H1 (cell line): ENCODE measurements around the gene CCDC88C. TPM values are rescaled to one million over a fixed set of nuclear protein-coding genes. Genes with fewer than 3 reads are reported as not detected.
A peak's percentile ranks its signal among the peaks of the same experiment; 100 is the strongest.

Experiments
- CTCF ChIA-PET: fragments of 300-600 bp; sonication (Branson Sonifier 250); formaldehyde crosslinking; loops from one replicate; lab custom pipeline; 2021; ENCODE audit not compliant: partially characterized antibody; lab: Charles Lee
- POLR2A ChIA-PET: fragments of 300-600 bp; sonication (Branson Sonifier 250); formaldehyde crosslinking; loops from one replicate; lab custom pipeline; 2021; ENCODE audit warnings: inconsistent platforms; ENCODE audit not compliant: partially characterized antibody; lab: Charles Lee
- DNase-seq, 2 experiments: peaks; one replicate each; pipeline versions ENCODE4 v3.0.0 to v3.0.0-alpha.2; 2010 to 2022; ENCODE audit warnings: low spot score in 2 of 2, low read depth in 1 of 2, mixed read lengths in 1 of 2
- FAIRE-seq: peaks from 2 replicates; lab custom pipeline; 2011; peaks lifted over from hg19 to GRCh38; lab: Jason Lieb, UNC
- H2AFZ ChIP-seq: 2 replicates; pipeline ENCODE4 v1.8.1; 2012; ENCODE audit warnings: low read length, inconsistent platforms
- H2AK5ac ChIP-seq: 2 replicates; pipeline ENCODE4 v1.6.1; 2013; ENCODE audit warnings: low read depth, low read length
- H2BK120ac ChIP-seq: replicated peaks from 2 replicates; pipeline ENCODE3; 2013; ENCODE audit warnings: low read depth, low read length, inconsistent platforms
- H2BK12ac ChIP-seq: 2 replicates; pipeline ENCODE4 v1.6.1; 2013; ENCODE audit warnings: low read depth, low read length
- H2BK15ac ChIP-seq: 2 replicates; pipeline ENCODE4 v1.6.1; 2013; ENCODE audit warnings: low read length
- H2BK20ac ChIP-seq: 2 replicates; pipeline ENCODE4 v1.6.1; 2013; ENCODE audit warnings: low read length
- H2BK5ac ChIP-seq: 2 replicates; pipeline ENCODE4 v1.6.1; 2013; ENCODE audit warnings: low read depth, low read length
- H3K14ac ChIP-seq: 2 replicates; pipeline ENCODE4 v1.6.1; 2013; ENCODE audit warnings: inconsistent platforms; ENCODE audit not compliant: insufficient read length
- H3K18ac ChIP-seq: 2 replicates; pipeline ENCODE4 v1.6.1; 2013; ENCODE audit warnings: low read length; ENCODE audit errors: extremely low read depth
- H3K23ac ChIP-seq: 2 replicates; pipeline ENCODE4 v1.6.1; 2013; ENCODE audit warnings: inconsistent platforms; ENCODE audit not compliant: insufficient read length
- H3K23me2 ChIP-seq: 2 replicates; pipeline ENCODE4 v1.6.1; 2013; ENCODE audit warnings: low read depth, low read length
- H3K27ac ChIP-seq: 2 replicates; pipeline ENCODE4 v1.6.1; 2011; ENCODE audit warnings: low read depth, low read length, inconsistent platforms
- H3K27me3 ChIP-seq, 4 experiments: replicated peaks in 1 of 4; 1 replicate in 1 of 4; 2 replicates in 3 of 4; pipeline versions ENCODE4 v1.6.1 to v1.8.1; 2011 to 2013; ENCODE audit warnings: low read length in 3 of 4, mild to moderate bottlenecking in 3 of 4, inconsistent platforms in 2 of 4, mixed read lengths in 2 of 4, moderate library complexity in 1 of 4; ENCODE audit not compliant: control insufficient read depth in 3 of 4, insufficient read depth in 3 of 4; ENCODE audit errors: extremely low read depth in 1 of 4
- H3K36me3 ChIP-seq, 4 experiments: 2 replicates each; pipeline versions ENCODE4 v1.6.1 to v1.8.1; 2011 to 2013; ENCODE audit warnings: mild to moderate bottlenecking in 4 of 4, low read length in 3 of 4, moderate library complexity in 2 of 4, control low read depth in 1 of 4, inconsistent platforms in 1 of 4; ENCODE audit not compliant: insufficient read depth in 4 of 4, control insufficient read depth in 2 of 4
- H3K4ac ChIP-seq: replicated peaks from 2 replicates; pipeline ENCODE3; 2013; ENCODE audit warnings: low read length, low read depth, mixed read lengths, inconsistent platforms; ENCODE audit not compliant: insufficient read length
- H3K4me1 ChIP-seq, 4 experiments: replicated peaks in 1 of 4; 1 replicate in 1 of 4; 2 replicates in 3 of 4; pipeline versions ENCODE4 v1.6.1 to v1.8.1; 2011 to 2013; ENCODE audit warnings: low read length in 3 of 4, inconsistent platforms in 2 of 4, mixed read lengths in 1 of 4; ENCODE audit not compliant: insufficient read depth in 4 of 4, control insufficient read depth in 3 of 4
- H3K4me2 ChIP-seq, 2 experiments: 2 replicates each; pipeline versions ENCODE4 v1.6.1 to v1.8.1; 2011 to 2013; ENCODE audit warnings: low read depth in 2 of 2, low read length in 2 of 2, control low read depth in 1 of 2, inconsistent platforms in 1 of 2, mild to moderate bottlenecking in 1 of 2; ENCODE audit not compliant: insufficient read depth in 1 of 2
- H3K4me3 ChIP-seq, 4 experiments: fragments of 200-600, 300-600 bp in 1 of 4; sonication (generic), shearing (Covaris generic), sonication (Bioruptor Twin) in 1 of 4; 2 replicates each; pipeline versions ENCODE4 v1.5.1 to v1.8.1; 2011 to 2016; ENCODE audit warnings: low read length in 4 of 4, low read depth in 3 of 4, control low read depth in 2 of 4, inconsistent platforms in 2 of 4, mild to moderate bottlenecking in 2 of 4, mixed read lengths in 1 of 4, moderate library complexity in 1 of 4; ENCODE audit not compliant: insufficient read depth in 2 of 4; ENCODE audit errors: extremely low read depth in 1 of 4
- H3K56ac ChIP-seq: replicated peaks from 2 replicates; pipeline ENCODE3; 2013; ENCODE audit warnings: low read depth, mild to moderate bottlenecking, mixed read lengths, low read length, inconsistent platforms; ENCODE audit not compliant: insufficient read length
- H3K79me1 ChIP-seq: 2 replicates; pipeline ENCODE4 v1.6.1; 2013; ENCODE audit warnings: low read depth, low read length, control low read depth
- H3K79me2 ChIP-seq, 2 experiments: 2 replicates each; pipeline versions ENCODE4 v1.6.1 to v1.8.1; 2012 to 2013; ENCODE audit warnings: low read length in 2 of 2, mild to moderate bottlenecking in 2 of 2, inconsistent platforms in 1 of 2; ENCODE audit not compliant: insufficient read depth in 2 of 2, control insufficient read depth in 1 of 2
- H3K9ac ChIP-seq, 4 experiments: replicated peaks in 1 of 4; 1 replicate in 1 of 4; 2 replicates in 3 of 4; pipeline versions ENCODE4 v1.6.1 to v1.8.1; 2011 to 2013; ENCODE audit warnings: low read depth in 3 of 4, low read length in 3 of 4, control low read depth in 2 of 4, mild to moderate bottlenecking in 2 of 4, moderate library complexity in 2 of 4, inconsistent platforms in 1 of 4; ENCODE audit errors: extremely low read depth in 1 of 4
- H3K9me3 ChIP-seq, 2 experiments: 2 replicates each; pipeline versions ENCODE4 v1.6.1 to v1.8.1; 2012 to 2013; ENCODE audit warnings: mild to moderate bottlenecking in 2 of 2, moderate library complexity in 2 of 2, control low read depth in 1 of 2, inconsistent platforms in 1 of 2, low read depth in 1 of 2, low read length in 1 of 2, mixed read lengths in 1 of 2; ENCODE audit not compliant: insufficient read depth in 2 of 2
- H4K20me1 ChIP-seq, 2 experiments: replicated peaks in 1 of 2; 2 replicates each; pipeline versions ENCODE3 to v1.8.1; 2011 to 2013; ENCODE audit warnings: inconsistent platforms in 2 of 2, low read length in 2 of 2, mild to moderate bottlenecking in 1 of 2; ENCODE audit not compliant: insufficient read depth in 2 of 2, control insufficient read depth in 1 of 2
- H4K5ac ChIP-seq: 2 replicates; pipeline ENCODE4 v1.6.1; 2013; ENCODE audit warnings: low read length, low read depth, mixed read lengths, inconsistent platforms; ENCODE audit not compliant: insufficient read length
- H4K8ac ChIP-seq: 2 replicates; pipeline ENCODE4 v1.8.0; 2013; ENCODE audit warnings: mild to moderate bottlenecking, moderate library complexity, low read length, inconsistent platforms; ENCODE audit not compliant: insufficient read depth; ENCODE audit errors: extremely low read depth
- H4K91ac ChIP-seq: replicated peaks from 2 replicates; pipeline ENCODE3; 2013; ENCODE audit warnings: low read length, mixed read lengths, inconsistent platforms; ENCODE audit not compliant: insufficient read length
- CHD2 ChIP-seq: IDR thresholded peaks from 2 replicates; pipeline ENCODE4 v1.6.1; 2012; ENCODE audit warnings: low read length, improper control_type of control experiment
- HDAC6 ChIP-seq: IDR thresholded peaks from one replicate; pipeline ENCODE4 v1.7.1; 2012; ENCODE audit warnings: low read depth, mild to moderate bottlenecking, inconsistent platforms, low read length, moderate library complexity
- NANOG ChIP-seq: IDR thresholded peaks from 2 replicates; pipeline ENCODE4 v1.6.1; 2011; ENCODE audit warnings: low read length, low read depth, mild to moderate bottlenecking, inconsistent platforms; ENCODE audit not compliant: insufficient read depth, poor library complexity, severe bottlenecking
- POLR2A ChIP-seq, 2 experiments: IDR thresholded peaks; 1 replicate in 1 of 2; 2 replicates in 1 of 2; pipeline ENCODE4 v1.6.1; 2011; ENCODE audit warnings: low read depth in 2 of 2, low read length in 2 of 2, mild to moderate bottlenecking in 2 of 2; ENCODE audit errors: control extremely low read depth in 1 of 2
- SP2 ChIP-seq: IDR thresholded peaks from 2 replicates; pipeline ENCODE4 v1.6.1; 2012; ENCODE audit warnings: mild to moderate bottlenecking, low read length, inconsistent platforms
- TCF12 ChIP-seq: IDR thresholded peaks from 2 replicates; pipeline ENCODE4 v1.6.1; 2011; ENCODE audit warnings: low read depth, mild to moderate bottlenecking, low read length
- WGBS, 2 experiments: shearing (Covaris generic) in 1 of 2; methylation state at CpG; one replicate each; pipeline versions ENCODE4 v1.1.6 to v1.1.7; 2013 to 2015; ENCODE audit warnings: low lambda C conversion rate in 2 of 2, mixed read lengths in 2 of 2, inconsistent platforms in 1 of 2, low coverage in 1 of 2, missing lambda C conversion rate in 1 of 2; ENCODE audit not compliant: insufficient replicate concordance in 2 of 2, insufficient coverage in 1 of 2, insufficient read length in 1 of 2; ENCODE audit errors: extremely low coverage in 1 of 2, missing lambda C conversion rate in 1 of 2; 5-methylcytosine and 5-hydroxymethylcytosine counted together
- polyA plus RNA-seq, 7 experiments: library from polyadenylated mRNA; depleted of rRNA in 3 of 7; stranded (reverse) in 5 of 7; unstranded in 2 of 7; fragments of >200 nt in 5 of 7; fragments of 200-250 nt in 2 of 7; gene quantifications; 1 replicate in 5 of 7; 2 replicates in 1 of 7; 4 replicates in 1 of 7; pipeline versions ENCODE4 v1.2.1 to v1.2.3, GENCODE V29; 2011 to 2013; ENCODE audit warnings: missing spikeins in 2 of 7, mixed read lengths in 2 of 7
- total RNA-seq: library from RNA; stranded (reverse); fragmentation: NEBNext Ultra II Directional; extraction: Animal tissue kit (Norgen Biotek cat#: 25700); gene quantifications from 2 replicates; pipeline ENCODE4 v1.2.1, GENCODE V29; 2021
- TF ChIP-seq, protein P1 (sequence below): IDR thresholded peaks from 2 replicates; pipeline ENCODE4 v1.6.1; 2012; ENCODE audit warnings: inconsistent platforms

Gene CCDC88C
- total and polyA plus RNA-seq, 2 of the 8 experiments (the other 6 are each of a cell fraction or from before 2014, with no cell fraction given), result 10.3 to 57.7 TPM

DNA sequence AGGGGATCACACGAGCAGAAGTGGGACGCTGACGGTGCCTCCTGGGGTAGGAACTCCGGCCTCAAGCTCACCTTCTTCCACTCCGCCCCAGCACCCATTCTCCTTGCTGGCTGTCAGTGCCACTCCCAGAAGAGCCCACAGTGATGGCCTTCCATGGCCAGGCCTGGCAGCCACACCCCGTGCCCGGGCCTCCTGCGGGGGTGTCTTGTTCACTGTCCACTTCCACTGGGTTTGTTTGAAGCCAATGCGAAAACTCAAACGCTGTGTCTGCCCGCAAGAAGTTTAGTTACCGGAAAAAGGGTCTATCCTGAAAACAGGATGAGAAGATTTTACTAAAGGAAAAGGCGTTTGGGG is 38.1 kb downstream of the CCDC88C start:
- TF ChIP-seq, protein P1, sequence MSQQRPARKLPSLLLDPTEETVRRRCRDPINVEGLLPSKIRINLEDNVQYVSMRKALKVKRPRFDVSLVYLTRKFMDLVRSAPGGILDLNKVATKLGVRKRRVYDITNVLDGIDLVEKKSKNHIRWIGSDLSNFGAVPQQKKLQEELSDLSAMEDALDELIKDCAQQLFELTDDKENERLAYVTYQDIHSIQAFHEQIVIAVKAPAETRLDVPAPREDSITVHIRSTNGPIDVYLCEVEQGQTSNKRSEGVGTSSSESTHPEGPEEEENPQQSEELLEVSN, result no peak
- TF ChIP-seq HDAC6, result no peak
- no peak for TF ChIP-seq CHD2
- no peak for TF ChIP-seq NANOG
- no peak for TF ChIP-seq TCF12
- no peak for TF ChIP-seq POLR2A (IDR thresholded peaks at IDR 0.05; ENCODE audit: control extremely low read depth in 1 of 2, low read depth in 2 of 2, low read length in 2 of 2)
- no peak for TF ChIP-seq SP2
- TF ChIP-seq, all 59 proteins: peak for 0
- Histone ChIP-seq H3K56ac (no peak overlapping the region), H3K23me2 (no peaks in the 10 kb centered on the region), H2BK15ac (no peak overlapping the region), H4K20me1 (peaks cover 18 to 21% of the 10 kb centered on the region in 2 experiments), H4K91ac (no peak overlapping the region), H4K8ac (no peak overlapping the region), H3K36me3 (no peaks in the 10 kb centered on the region), H2AFZ (no peak overlapping the region), H3K14ac (no peak overlapping the region), H3K9ac (no peak overlapping the region), H3K23ac (no peak overlapping the region), H4K5ac (no peak overlapping the region), H2BK20ac (no peak overlapping the region), H2AK5ac (no peak overlapping the region), H3K79me2 (peaks cover 8 to 95% of the 10 kb centered on the region in 2 experiments; a peak in 3 of 4 replicates), H3K9me3 (no peaks in the 10 kb centered on the region), H3K79me1 (peaks cover 34% of the 10 kb centered on the region), H3K18ac (no peak overlapping the region), H3K4ac (no peak overlapping the region), H3K27ac (no peak overlapping the region), H3K4me3 (no peak overlapping the region), H2BK12ac (no peak overlapping the region), H3K27me3 (no peaks in the 10 kb centered on the region), H3K4me1 (peaks cover 10 to 61% (median 41%) of the 10 kb centered on the region in 4 experiments), H3K4me2 (no peak overlapping the region), H2BK5ac (peak overlapping the region; percentile 40), H2BK120ac (no peak overlapping the region)
- ChIA-PET CTCF (interaction anchor here (1.1 to 4.9 kb wide), 4 partner anchors 8 to 25 kb away, joined by 3 to 31 read pairs (median 6); no protein-coding TSS in a partner anchor), POLR2A (interaction anchor here (1.0 to 2.9 kb wide), 5 partner anchors 8 to 73 kb away, joined by 3 to 11 read pairs (median 3); no protein-coding TSS in a partner anchor)
- WGBS, 2 experiments, result 93% methylated on average over 13 of the region's 13 CpGs; no CpG with 5 or more reads in 1 of the 2 experiments
- FAIRE-seq, result no peak
- DNase-seq, result no peak
